NCI-H2196 (cell line): ENCODE data around the gene CHCHD1.
"Not testable (repeated sequence)": the region's sequence is repeated elsewhere in the genome, so short reads cannot be mapped to it uniquely, and the experiment has no call there.

Experiments
- DNase-seq: peaks from one replicate; lab custom pipeline; 2025; ENCODE audit not compliant: unreplicated experiment; lab: John Stamatoyannopoulos, UW

CHCHD1 gene

DNA sequence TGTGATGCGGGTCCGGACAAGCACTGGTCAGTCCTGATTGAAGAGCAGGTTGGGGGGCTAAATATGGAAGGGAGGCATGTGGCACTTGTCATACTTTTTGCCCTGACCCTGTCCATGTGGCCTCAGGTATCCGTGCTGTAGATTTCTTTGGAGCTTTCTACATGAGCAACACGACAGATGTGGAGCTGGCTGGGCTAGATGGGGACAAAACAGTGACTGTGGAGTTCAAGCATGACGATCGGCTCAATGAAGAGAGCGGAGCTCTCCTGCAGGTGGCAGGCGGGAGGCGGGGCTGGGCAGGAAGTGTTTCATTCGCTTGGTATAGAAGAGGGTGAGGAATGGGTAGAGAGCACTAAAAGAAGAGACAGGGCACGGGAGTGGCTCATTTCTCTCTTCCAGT lies 13.0 kb upstream of the CHCHD1 start:
- peak; percentile 23 for DNase-seq

DNA sequence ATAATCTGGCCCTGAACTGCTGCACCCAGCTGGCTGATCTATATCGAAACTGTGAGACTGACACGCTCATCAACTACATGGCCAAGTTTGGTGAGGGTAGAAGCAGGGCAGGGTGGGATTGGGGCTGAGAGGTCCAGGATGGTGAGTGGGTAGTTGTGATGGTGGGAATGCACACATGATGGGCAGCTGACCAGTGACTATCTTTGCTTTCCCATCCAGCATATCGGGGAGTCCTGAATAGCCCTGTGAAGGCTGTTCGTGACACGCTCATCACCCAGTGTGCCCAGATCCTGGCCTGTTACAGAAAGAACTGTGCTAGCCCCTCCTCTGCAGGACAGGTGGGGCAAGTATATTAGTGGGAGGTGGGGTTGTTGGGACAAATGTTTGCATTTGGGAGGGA lies 12.5 kb upstream of the CHCHD1 start:
- DNase-seq: no peak

DNA sequence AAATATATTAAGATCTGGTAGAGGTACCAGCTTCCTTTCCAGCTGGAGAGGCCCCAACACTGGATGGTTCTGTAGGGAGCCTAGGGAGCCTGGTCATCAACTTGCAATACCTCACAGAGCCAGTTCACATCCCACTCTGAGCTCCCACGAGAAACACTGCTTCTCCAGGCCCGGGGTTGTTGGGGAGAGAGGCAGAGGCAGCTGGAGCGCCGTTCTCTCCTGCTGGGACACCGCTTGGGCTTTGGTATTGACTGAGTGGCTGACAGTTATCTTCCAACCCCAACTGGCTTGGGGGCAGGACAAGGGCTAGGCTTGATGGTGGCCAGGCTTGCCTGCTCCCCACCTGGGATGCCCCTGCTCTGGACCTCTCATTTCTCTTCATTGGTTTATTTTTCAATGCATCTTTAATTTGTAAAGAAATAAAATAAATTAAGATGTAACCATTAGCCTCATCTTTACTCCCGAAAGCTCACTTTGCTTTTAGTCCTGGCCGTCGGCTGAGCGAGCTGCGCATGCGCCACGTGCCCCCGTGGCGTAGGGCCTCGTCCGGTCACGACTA lies 10.0 kb upstream of the CHCHD1 start:
- peak; percentile 87 for DNase-seq

DNA sequence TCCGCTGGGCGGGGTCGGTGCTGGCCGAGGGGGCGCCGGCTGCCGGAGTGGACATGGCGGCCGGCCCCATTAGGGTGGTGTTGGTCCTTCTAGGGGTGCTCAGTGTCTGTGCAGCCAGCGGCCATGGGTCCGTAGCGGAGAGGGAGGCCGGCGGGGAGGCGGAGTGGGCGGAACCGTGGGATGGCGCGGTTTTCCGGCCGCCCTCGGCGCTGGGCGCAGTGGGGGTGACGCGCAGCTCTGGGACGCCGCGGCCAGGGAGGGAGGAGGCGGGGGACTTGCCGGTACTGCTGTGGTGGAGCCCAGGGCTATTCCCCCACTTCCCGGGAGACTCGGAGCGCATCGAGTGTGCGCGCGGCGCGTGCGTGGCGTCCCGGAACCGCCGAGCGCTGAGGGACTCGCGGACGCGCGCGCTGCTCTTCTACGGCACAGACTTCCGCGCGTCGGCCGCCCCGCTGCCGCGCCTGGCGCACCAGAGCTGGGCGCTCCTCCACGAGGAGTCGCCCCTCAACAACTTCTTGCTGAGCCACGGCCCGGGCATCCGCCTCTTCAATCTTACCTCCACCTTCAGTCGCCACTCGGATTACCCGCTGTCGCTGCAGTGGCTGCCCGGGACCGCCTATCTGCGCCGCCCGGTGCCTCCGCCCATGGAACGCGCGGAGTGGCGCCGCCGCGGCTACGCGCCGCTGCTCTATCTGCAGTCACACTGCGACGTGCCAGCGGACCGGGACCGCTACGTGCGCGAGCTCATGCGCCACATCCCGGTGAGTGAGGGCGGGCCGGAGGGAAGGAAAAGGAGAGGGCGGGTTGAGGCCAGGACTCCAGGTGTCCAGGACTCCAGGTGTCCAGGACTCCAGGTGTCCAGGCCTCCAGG lies 9.3 kb upstream of the CHCHD1 start:
- peak; percentile 79 for DNase-seq

DNA sequence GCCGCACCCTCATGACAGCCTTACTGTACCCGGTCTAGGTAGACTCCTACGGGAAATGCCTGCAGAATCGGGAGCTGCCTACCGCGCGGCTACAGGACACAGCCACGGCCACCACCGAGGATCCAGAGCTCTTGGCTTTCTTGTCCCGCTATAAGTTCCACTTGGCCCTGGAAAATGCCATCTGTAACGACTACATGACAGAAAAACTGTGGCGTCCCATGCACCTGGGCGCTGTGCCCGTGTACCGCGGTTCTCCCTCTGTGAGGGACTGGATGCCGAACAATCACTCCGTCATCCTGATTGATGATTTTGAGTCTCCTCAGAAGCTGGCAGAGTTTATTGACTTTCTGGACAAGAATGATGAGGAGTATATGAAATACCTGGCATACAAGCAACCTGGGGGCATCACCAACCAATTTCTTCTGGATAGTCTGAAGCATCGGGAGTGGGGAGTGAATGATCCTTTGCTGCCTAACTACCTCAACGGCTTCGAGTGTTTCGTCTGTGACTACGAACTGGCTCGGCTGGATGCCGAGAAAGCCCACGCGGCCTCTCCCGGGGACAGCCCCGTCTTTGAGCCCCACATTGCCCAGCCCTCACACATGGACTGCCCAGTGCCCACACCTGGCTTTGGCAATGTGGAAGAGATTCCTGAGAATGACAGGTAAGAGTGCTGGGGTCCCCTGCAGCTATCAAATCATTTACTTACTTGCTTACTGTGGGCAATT lies 8.5 kb upstream of the CHCHD1 start:
- no peak for DNase-seq

DNA sequence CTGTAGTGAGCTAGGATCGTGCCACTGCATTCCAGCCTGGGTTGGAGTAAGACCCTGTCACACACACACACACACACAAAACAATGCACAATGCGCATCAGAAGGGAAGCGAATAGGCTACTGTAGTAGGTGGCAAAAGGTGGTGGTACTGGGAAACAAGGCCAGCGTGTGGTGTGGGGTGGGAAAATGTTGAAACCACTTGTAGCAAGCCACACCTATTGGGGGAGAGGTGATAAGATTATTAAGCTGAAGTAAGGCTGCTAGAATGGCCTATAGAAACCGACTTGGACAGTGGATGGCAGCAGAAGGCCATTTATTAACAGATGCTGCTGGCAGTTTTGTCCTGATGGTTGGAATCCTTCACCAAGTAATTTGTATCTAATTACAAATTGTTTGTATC lies 7.2 kb upstream of the CHCHD1 start:
- DNase-seq: no peak

DNA sequence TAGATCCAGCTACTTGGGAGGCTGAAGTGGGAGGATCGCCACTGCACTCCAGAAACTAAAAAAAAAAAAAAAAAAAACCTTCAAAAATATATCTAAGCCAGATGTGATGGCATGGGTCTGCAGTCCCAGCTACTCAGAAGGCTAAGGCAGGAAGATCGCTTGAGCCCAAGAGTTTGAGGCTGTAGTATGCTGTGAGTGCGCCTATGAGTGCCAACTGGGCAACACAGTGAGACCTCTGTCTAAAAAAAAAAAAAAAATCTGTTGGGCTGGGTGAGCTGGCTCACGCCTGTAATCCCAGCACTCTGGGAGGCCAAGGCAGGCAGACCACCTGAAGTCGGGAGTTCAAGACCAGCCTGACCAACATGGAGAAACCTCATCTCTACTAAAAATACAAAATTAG lies 2.8 kb upstream of the CHCHD1 start:
- no peak for DNase-seq

DNA sequence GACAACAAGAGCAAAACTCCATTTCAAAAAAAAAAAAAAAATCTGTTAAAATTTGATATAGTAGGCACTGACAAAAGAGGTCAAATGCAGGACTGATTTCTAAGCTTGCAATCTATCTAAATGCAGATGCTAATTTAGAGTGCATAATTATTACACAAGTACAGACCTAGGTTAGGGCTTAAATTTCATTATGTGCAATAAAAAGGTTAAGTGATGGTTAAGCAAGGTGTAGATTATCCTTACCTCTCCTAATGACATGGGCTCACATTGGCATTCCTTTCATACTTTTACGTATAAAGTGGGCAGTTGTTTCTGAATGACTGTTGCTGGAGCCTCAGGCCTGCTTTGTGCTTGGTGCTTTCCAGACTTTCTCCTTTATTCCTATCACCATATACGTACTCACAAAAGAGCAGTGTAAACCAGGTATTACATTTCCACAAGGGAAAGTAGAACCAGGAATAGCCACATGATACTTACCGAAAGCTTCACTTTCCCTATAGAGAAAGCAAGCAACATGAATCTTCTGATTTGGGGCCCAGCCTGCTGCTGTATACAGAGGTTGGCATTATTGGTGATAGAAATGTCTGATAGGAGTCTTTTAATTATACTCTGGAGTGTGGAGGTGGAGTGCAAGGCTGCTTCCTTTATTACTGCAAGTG lies 2.2 kb upstream of the CHCHD1 start:
- DNase-seq: no peak

DNA sequence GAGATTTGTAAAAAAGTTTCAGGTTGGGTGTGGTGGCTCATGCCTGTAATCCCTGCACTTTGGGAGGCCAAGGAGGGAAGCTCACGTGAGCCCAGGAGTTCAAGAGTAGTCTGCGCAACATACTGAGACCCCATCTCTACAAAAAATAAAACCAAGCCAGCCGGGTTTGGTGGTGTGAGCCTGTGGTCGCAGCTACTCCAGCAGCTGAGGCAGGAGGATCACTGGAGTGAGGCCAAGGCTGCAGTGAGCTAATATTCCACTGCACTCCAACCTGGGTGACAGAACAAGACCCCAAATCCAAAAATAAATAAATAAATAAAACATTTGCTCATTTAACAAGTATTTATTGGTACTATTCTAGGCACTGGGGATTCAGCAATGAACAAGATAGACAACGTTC lies 1.5 kb upstream of the CHCHD1 start:
- no peak for DNase-seq

DNA sequence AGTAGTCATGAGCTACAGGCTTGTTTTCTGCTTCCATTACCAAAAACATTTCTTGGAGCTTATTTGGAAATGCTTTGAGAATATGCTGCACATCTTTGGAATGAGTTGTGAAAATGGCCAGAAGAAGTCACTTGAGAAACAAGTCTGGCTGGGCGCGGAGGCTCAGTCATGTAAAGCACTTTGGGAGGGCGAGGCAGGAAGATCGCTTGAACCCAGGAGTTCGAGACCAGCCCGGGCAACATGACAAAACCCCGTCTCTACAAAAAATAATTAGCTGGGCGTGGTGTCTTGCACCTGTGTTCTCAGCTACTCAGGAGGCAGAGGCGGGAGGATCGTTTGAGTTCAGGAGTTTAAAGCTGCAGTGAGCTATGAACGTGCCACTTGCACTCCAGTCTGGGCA lies 882 bp upstream of the CHCHD1 start:
- DNase-seq: no peak

DNA sequence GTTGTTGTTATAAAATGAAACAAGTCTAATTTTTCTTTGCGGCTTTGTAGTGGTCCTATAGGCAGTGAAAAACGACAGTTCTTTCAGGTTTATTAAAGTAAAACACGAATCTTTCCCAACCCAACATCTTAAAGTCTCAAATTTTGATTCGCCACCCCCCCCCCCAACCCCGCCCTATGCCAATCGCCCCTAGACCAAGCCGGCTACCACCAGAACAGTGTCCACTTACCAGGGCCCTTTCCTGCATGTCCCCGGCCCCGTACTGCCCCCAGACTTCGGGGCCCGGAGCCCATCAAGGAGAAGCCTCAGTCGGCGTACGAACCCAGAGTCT lies 335 bp upstream of the CHCHD1 start:
- no peak for DNase-seq

DNA sequence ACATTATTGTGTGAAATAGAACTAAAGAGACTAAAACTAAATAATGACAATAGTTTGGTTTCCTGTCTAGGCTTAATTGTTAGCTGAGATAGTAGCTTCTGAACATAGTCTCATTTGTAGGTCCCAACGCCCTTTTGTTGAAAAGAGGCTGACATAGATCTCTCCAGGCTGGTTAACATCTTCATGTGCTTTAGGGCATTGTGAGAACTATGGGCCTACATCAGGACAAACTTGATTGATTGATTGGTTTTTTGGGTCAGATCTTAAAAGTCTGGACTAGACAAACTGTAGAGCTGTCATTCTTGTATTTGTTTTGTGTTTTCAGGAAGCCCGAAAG lies 869 bp downstream of the CHCHD1 start:
- DNase-seq: no peak

DNA sequence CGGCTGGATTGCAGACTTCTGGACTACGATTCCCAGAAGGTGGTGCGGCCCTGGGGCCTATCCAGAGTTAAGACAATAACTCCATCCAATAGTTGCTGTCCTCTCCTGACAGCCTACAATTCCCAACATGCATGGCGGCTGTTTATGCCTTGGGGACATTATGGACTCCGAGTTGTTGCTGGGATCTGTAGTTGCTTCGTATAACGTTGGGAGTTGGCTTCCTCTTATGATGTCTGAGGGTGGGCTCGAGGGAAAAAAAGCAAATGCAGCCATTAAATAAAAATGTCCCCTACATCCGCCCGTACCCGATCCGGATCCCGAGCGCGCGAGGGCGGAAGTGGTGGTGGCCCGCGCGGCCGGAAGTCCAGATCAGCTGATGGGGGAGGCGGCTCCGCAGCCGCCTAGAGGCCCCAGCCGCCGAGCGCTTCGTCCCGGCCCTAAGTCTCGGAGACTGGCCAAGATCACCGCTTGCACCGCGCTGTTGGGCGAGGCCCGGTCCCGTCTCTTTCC lies 3.4 kb downstream of the CHCHD1 start, which contains the start of gene ZSWIM8:
Gene ZSWIM8, plus strand, starts transcription at position 396 of the 510 bp plus-strand sequence. CDS start 273 bp downstream, outside the sequence.
- DNase-seq: peak; percentile 90

DNA sequence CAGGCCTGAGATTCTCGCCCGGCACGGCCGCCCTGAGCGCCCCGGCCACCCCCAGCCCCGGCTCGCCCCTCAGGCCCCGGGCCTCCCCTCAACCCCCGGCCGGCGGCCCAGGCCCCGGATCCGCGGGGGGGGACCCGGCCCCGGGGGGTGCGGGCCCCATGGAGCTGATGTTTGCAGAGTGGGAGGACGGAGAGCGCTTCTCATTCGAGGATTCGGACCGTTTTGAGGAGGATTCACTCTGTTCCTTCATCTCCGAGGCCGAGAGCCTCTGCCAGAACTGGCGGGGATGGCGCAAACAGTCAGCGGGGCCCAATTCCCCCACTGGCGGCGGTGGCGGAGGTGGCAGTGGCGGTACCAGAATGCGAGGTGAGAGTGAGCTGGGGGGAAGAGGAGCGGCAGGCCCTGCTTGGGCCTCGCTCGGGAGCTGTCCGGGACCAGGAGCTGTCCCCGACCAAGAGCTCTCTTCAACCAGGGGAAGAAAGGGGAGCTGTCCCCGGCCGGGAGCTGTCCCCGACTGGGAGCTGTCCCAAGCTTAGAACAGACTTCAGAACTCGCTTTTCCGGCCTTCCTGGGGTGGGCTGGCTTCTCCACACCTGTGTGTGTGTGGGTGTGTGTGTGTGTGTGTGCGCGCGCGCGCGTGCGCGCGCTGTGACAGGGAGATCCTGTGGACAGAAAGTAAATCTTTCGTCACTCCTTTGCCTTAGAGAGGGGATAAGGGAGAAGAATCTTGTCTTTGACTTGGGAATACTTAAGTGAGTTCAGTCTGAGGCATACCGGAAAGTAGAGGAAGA lies 4.1 kb downstream of the CHCHD1 start:
- DNase-seq: no peak

DNA sequence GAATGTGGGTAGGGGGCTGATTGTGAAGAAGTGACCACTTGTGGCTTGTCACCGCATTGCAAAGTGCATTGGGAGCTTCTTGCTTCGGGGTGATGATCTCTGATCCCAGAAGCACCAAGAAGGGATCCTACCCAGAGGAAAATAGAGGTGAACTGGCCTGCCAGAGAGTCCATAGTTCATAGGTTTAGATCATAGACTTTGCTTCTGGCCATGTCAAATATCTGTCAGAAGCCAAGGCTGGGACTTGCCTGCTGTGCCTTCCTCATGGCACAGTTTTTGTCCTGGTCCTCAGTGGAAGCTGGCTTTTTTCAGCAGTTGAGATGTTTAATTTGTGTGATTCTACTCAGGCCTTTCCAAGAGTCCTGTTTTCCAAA lies 4.7 kb downstream of the CHCHD1 start:
- no peak for DNase-seq

DNA sequence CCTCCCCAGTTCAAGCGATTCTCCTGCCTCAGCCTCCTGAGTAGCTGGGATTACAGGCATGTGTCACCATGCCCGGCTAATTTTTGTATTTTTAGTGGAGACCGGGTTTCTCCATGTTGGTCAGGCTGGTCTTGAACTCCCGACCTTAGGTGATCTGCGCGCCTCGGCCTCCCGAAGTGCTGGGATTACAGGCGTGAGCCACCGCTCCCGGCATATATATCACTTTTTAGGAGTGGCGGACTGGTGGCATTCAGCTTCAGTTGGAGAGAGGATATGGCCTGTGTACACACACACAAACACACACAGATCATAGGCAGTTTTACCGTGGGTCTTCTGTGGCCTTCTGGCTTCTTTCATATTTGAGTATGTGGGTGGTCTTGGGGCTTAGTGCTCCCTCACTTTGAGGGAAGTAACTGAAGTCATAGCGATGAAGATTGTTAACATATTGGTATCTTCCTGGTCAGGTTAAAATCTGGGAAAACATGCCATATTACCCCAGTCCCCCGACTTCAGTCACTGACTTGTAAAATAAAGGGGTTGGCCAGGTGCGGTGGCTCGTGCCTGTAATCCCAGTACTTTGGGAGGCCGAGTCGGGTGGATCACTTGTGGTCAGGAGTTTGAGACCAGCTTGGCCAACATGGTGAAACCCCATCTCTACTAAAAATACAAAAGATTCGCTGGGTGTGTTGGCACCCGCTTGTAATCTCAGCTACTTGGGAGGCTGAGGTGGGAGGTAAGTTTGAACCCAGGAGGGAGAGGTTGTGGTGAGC lies 5.4 kb downstream of the CHCHD1 start:
- DNase-seq: not testable (repeated sequence)

DNA sequence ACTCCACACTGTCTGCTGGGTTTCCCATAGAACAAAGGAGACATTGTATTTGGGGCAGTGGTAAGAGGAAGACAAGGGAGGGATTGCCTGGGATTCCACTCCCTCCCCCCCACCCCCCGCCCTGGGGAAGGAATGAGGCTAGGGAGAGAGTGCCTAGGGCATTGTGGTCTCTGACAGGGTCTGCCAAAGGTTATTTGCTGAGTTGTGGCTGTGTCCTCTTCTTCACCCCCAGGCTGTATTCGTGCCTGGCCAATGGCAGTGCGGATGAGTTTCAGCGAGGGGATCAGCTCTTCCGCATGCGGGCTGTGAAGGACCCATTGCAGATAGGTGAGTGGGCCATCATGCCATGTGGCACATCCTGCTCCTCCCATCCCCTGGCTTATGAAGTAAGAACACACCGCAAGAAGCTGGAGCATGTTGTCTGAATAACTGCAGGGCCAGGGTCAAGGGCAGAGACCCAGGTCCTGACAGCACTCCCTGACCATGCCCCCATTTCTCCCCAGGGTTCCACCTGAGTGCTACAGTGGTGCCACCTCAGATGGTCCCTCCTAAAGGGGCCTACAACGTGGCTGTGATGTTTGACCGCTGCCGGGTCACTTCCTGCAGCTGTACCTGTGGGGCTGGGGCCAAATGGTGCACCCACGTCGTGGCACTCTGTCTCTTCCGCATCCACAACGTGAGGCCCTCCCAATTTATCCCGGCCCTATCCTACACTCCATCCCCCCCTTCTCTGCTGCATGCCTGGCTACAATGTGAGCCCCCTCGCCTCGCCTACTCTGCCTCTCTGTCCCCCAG lies 7.2 kb downstream of the CHCHD1 start:
- DNase-seq: no peak

DNA sequence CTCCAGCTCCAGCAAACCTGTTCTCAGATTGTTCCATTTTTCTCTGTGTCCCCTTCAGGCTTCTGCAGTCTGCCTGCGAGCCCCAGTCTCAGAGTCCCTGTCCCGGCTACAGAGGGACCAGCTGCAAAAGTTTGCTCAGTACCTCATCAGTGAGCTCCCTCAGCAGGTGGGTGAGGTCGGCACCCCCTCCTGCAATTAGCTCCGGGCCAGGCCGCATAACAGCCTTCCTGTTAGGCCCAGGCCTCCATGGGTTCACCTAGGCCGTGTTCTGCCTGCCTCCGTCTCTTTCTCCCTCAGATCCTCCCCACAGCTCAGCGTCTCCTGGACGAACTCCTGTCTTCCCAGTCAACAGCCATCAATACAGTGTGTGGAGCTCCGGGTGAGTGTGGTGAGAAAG lies 7.8 kb downstream of the CHCHD1 start:
- DNase-seq: no peak

DNA sequence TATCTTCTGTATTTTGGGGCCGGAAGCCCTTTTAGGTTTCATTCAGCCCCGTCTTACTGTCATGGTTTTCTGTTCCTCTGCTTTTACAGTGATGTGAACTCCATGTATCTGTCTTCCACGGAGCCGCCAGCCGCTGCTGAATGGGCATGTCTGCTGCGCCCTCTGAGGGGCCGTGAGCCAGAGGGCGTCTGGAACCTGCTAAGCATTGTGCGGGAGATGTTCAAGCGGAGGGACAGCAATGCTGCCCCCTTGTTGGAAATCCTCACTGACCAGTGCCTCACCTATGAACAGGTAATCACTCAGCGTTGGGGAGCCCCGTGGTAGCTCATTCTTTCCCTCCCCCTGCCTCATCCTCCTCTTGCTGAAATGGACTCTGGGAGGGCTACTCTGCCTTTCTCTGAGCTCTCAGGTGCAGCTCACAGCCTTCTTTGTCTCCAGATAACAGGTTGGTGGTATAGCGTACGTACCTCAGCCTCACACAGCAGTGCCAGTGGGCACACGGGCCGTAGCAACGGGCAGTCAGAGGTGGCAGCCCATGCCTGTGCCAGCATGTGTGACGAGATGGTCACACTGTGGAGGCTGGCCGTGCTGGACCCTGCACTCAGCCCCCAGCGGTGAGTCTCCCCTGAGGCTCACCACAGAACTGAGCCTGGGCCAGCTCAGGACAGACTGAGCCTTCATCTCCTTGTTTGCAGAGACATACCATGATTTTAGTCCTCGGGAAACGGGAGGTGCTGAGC lies 9.2 kb downstream of the CHCHD1 start:
- no peak for DNase-seq
